Common myeloid progenitor, CD34-positive (primary cell): ENCODE results near the gene LSS.

Experiments used
- CTCF ChIA-PET: fragments of 350-600 bp; sonication (Branson Sonifier 250); formaldehyde crosslinking; loops from one replicate; lab custom pipeline; 2021; ENCODE audit warnings: antibody characterized with exemption; lab: Charles Lee
- POLR2A ChIA-PET: fragments of 350-600 bp; sonication (Branson Sonifier 250); formaldehyde crosslinking; loops from one replicate; lab custom pipeline; 2021; ENCODE audit warnings: antibody characterized with exemption; lab: Charles Lee
- DNase-seq, 3 donors: peaks; one replicate each; pipeline versions ENCODE4 v3.0.0 to v3.0.0-alpha.2; 2013
- H3K27ac ChIP-seq, 2 experiments: 1 replicate in 1 of 2; 2 replicates in 1 of 2; pipeline ENCODE4 v1.7.0; 2013; ENCODE audit warnings: inconsistent platforms in 2 of 2, low read length in 2 of 2, mild to moderate bottlenecking in 2 of 2, low read depth in 1 of 2, moderate library complexity in 1 of 2; ENCODE audit not compliant: severe bottlenecking in 2 of 2, insufficient read depth in 1 of 2, poor library complexity in 1 of 2
- H3K27me3 ChIP-seq, 5 experiments: replicated peaks in 2 of 5; 1 replicate in 3 of 5; 2 replicates in 2 of 5; pipeline versions ENCODE4 v1.6.1 to v1.7.0; 2013; ENCODE audit warnings: low read length in 4 of 5, mild to moderate bottlenecking in 2 of 5, moderate library complexity in 2 of 5, inconsistent platforms in 1 of 5; ENCODE audit not compliant: insufficient read depth in 5 of 5, control insufficient read depth in 4 of 5
- H3K36me3 ChIP-seq, 4 experiments: 1 replicate in 2 of 4; 2 replicates in 2 of 4; pipeline versions ENCODE4 v1.6.1 to v1.7.0; 2013; ENCODE audit warnings: low read length in 3 of 4, control low read depth in 1 of 4, mild to moderate bottlenecking in 1 of 4; ENCODE audit not compliant: control insufficient read depth in 4 of 4, insufficient read depth in 4 of 4
- H3K4me1 ChIP-seq, 4 experiments: 1 replicate in 3 of 4; 2 replicates in 1 of 4; pipeline versions ENCODE4 v1.6.1 to v1.7.1; 2013; ENCODE audit warnings: low read length in 3 of 4, mild to moderate bottlenecking in 3 of 4, control low read depth in 1 of 4, inconsistent platforms in 1 of 4, moderate library complexity in 1 of 4; ENCODE audit not compliant: control insufficient read depth in 4 of 4, insufficient read depth in 4 of 4; ENCODE audit errors: control extremely low read depth in 1 of 4
- H3K4me3 ChIP-seq, 7 experiments: 1 replicate in 4 of 7; 2 replicates in 3 of 7; pipeline versions ENCODE4 v1.5.1 to v1.7.0; 2013; ENCODE audit warnings: mild to moderate bottlenecking in 7 of 7, low read length in 6 of 7, moderate library complexity in 6 of 7, inconsistent platforms in 2 of 7, low read depth in 2 of 7, control low read depth in 1 of 7; ENCODE audit not compliant: insufficient read depth in 4 of 7, control insufficient read depth in 1 of 7; ENCODE audit errors: extremely low read depth in 1 of 7
- H3K9me3 ChIP-seq, 5 experiments: 1 replicate in 4 of 5; 2 replicates in 1 of 5; pipeline versions ENCODE4 v1.6.1 to v1.7.1; 2013; ENCODE audit warnings: low read length in 4 of 5, mild to moderate bottlenecking in 2 of 5, inconsistent platforms in 1 of 5, low read depth in 1 of 5, moderate library complexity in 1 of 5; ENCODE audit not compliant: control insufficient read depth in 4 of 5, insufficient read depth in 2 of 5; ENCODE audit errors: control extremely low read depth in 1 of 5
- WGBS: methylation state at CpG from one replicate; pipeline ENCODE4 v1.1.5; 2013; ENCODE audit not compliant: insufficient coverage; 5-methylcytosine and 5-hydroxymethylcytosine counted together

The LSS gene

DNA sequence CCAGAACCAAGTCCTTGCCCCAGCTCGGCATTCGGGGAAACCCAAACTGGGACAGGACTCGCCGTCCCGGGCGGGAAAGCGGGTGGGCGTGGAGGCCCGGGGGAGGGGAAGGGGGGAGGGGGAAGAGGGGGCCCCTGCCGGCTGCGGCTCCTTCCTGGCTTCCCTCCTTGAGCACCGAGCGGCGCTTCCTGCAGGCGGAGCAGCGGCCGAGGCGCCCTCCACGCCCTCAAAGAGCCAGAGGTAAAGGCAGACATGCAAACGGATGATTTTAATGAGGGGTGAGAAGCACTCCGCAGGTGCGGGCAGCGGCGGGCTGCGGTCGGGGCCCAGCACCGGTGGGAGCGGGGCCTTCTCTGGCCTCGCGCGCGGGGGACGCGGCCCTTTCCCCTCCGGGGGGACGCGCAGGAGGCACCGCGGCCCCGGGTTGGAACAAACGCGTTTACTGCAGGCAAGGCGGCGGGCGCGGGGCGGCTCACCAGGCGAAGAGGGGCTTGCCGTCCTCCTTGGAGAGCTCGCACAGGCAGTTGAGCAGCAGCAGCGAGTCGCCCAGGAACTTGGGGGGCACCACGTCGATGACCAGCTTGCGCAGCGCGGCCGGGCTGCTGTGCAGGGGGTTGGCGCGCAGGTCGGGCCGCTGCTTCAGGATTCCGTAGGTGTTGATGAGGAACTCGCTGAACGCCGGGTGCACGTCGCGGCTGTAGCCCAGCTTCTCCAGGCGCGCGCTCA, 67.5 kb downstream of the LSS start:
- CTCF ChIA-PET: no interaction called here
- WGBS: 89% methylated on average over 40 of the region's 72 CpGs
- DNase-seq: peak in 2 of 3 donors; percentile 16 to 51

DNA sequence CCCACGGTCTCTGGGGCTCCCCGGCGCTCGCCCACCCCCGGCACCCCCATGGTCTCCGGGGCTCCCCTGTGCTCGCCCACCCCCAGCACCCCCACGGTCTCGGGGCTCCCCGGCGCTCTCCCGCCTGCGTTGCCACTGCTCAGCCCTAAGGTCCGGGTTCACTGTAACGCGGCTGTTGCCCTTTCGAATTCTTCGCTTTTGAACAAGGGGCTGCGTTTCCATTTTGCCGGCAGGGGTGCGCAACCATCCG, 68.0 kb downstream of the LSS start:
- H3K27me3 ChIP-seq: no peaks in the 10 kb centered on the region
- ChIA-PET CTCF (no interaction called here), POLR2A (interaction anchor here (0.6 kb wide), 1 partner anchor 21 kb away, joined by 3 read pairs; no protein-coding TSS in a partner anchor)
- no peak overlapping the region for H3K4me3 ChIP-seq
- DNase-seq: peak in 1 of 3 donors; percentile 61
- H3K36me3 ChIP-seq: peaks cover 0 to 6% (median 1%) of the 10 kb centered on the region in 4 experiments
- H3K9me3 ChIP-seq: peaks cover 0 to 5% (median 0%) of the 10 kb centered on the region in 5 experiments
- 98% methylated on average over 17 of the region's 22 CpGs for WGBS
- H3K4me1 ChIP-seq: peaks cover 0 to 2% (median 0%) of the 10 kb centered on the region in 4 experiments
- H3K27ac ChIP-seq: no peak overlapping the region

More for the DNA sequence above, 67.5 kb downstream of the LSS start:
- POLR2A ChIA-PET: interaction anchor here (0.6 kb wide), 1 partner anchor 22 kb away, joined by 3 read pairs; no protein-coding TSS in a partner anchor
- Histone ChIP-seq H3K4me3 (peak overlapping the region in 1 of 7 experiments; percentile 71), H3K27ac (no peak overlapping the region), H3K36me3 (peaks cover 0 to 6% (median 1%) of the 10 kb centered on the region in 4 experiments), H3K4me1 (peaks cover 0 to 2% (median 0%) of the 10 kb centered on the region in 4 experiments), H3K27me3 (no peaks in the 10 kb centered on the region), H3K9me3 (peaks cover 0 to 5% (median 0%) of the 10 kb centered on the region in 5 experiments)

DNA sequence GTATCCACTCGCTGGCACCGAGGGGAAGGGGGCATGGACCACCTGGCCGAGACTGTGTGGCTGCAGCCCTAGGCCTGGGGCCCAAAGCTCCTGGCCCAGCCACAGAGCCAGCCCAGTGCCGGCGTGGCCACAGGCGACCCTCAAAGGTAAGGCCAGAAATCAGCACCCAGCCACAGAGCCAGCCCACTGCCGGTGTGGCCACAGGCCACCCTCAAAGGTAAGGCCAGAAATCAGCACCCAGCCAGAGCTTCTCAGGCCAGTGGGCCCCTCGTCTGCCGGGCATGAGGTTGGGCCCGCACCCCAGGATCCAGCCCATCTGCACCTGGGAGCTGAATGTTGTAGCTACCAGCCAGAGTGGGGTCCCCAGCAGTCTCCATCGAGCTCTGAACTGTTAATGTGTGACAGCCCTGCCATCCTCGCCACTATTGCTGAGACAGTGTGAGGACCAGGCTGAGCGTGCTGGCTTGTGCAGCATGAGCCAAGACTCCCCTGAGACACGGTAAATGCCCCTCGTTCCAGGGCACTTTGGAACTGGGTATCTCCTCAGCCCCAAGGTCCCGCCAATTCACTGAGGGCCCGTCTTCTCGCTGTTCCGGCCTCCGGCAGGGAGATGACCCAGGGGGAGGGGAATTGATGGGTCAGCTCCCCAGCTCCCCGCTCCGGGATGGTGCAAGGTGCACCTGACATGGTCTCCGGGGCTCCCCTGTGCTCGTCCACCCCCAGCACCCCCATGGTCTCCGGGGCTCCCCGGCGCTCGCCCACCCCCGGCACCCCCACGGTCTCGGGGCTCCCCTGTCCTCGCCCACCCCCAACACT, 68.5 kb downstream of the LSS start:
- H3K27ac ChIP-seq: no peak overlapping the region
- H3K9me3 ChIP-seq: peaks cover 0 to 5% (median 0%) of the 10 kb centered on the region in 5 experiments
- H3K4me3 ChIP-seq: no peak overlapping the region
- DNase-seq: peak in 1 of 3 donors; percentile 19
- ChIA-PET POLR2A (interaction anchor here (0.6 kb wide), 1 partner anchor 21 kb away, joined by 3 read pairs; no protein-coding TSS in a partner anchor), CTCF (no interaction called here)
- peaks cover 0 to 2% (median 0%) of the 10 kb centered on the region in 4 experiments for H3K4me1 ChIP-seq
- H3K27me3 ChIP-seq: no peaks in the 10 kb centered on the region
- H3K36me3 ChIP-seq: peaks cover 0 to 6% (median 1%) of the 10 kb centered on the region in 4 experiments
- WGBS: 99% methylated on average over 27 of the region's 32 CpGs

DNA sequence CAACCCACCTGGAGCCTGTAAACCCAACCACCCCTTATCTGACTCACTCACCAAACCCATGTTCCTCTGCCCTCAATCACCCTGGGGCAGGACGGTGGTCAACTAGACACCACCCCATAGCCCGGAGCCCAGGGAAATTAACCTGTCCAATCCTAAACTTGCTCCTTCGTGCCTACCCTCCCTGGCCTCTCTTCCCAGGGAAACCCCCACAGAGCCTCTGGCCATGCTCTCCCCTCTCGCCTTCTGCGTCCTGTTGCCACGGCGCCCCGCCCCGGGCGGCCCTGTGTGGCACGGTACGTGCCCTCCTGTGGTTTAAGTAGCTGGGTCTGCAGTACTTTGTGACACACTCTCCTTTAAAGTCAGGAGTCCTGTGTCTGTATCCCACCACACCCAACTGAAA, 69.2 kb downstream of the LSS start:
- Histone ChIP-seq H3K4me3 (no peak overlapping the region), H3K27ac (no peak overlapping the region), H3K4me1 (peaks cover 0 to 2% (median 0%) of the 10 kb centered on the region in 4 experiments), H3K9me3 (peaks cover 0 to 5% (median 0%) of the 10 kb centered on the region in 5 experiments), H3K36me3 (peaks cover 0 to 6% (median 1%) of the 10 kb centered on the region in 4 experiments), H3K27me3 (no peaks in the 10 kb centered on the region)
- no peak for DNase-seq
- WGBS: 99% methylated on average over 11 of the region's 12 CpGs
- CTCF ChIA-PET: interaction anchor here (1.5 kb wide), 1 partner anchor 10 kb away, joined by 5 read pairs; no protein-coding TSS in a partner anchor
- POLR2A ChIA-PET: no interaction called here

DNA sequence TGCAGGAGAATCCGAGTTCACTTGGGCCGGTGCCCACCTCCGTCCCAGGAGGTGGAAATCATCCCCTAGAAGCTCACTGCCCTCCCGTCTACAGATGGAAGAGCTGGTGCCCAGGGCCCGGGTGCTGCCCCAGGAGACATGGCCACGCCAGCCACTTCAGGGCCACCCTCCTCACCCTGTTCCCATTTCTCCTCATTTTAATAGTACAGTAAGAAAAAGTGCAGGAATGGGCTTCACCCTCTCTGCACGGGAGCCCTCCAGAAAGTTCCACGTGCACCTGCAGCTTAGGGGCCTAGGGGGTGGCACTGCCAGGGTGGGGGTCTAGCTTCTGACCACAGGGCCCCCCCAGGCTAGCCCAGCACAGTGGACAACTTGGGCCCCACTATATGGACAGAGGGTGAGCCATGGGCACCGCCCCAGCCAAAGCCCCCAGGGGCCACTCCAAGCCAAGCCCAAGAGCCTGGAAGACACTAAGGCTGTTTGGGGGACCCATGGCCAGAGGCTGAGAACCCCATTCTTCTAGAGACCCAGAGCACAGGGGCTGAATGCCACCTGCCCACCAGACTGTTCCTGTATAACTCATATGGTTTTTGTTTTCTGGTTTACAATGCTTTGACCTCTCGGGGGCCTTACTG, 69.8 kb downstream of the LSS start:
- Histone ChIP-seq H3K4me3 (no peak overlapping the region), H3K27me3 (no peaks in the 10 kb centered on the region), H3K27ac (no peak overlapping the region), H3K9me3 (peaks cover 0 to 5% (median 0%) of the 10 kb centered on the region in 5 experiments), H3K4me1 (peaks cover 0 to 2% (median 0%) of the 10 kb centered on the region in 4 experiments), H3K36me3 (peaks cover 0 to 6% (median 1%) of the 10 kb centered on the region in 4 experiments)
- ChIA-PET POLR2A (no interaction called here), CTCF (interaction anchor here (0.8 to 1.5 kb wide), 2 partner anchors 9 to 15 kb away, joined by 3 to 5 read pairs; no protein-coding TSS in a partner anchor)
- DNase-seq: no peak
- WGBS: 97% methylated on average over 9 of the region's 10 CpGs

DNA sequence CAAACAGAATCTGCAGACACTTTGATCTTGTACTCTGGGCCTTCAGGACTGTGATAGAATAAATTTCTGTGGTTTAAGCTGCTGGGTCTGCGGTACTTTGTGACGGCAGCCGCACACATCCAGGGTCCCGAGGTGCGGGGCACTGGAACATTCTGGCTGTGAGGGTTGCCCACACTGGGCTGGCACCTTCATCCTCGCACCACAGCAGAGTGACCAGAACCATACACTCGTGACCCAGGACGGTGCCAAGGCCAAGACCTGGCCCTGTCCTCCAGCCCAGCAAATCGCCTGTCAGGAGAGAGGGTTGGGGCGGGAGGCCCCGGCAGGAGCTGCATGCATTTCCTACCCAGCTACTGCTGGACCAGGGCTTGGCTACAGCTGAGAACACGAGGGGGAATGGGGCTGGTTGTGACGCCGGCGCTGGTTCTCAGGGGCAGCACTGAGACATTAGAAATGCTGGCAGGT, 70.6 kb downstream of the LSS start:
- WGBS: 95% methylated on average over 14 of the region's 15 CpGs
- H3K27ac ChIP-seq: no peak overlapping the region
- H3K4me3 ChIP-seq: no peak overlapping the region
- no peaks in the 10 kb centered on the region for H3K27me3 ChIP-seq
- peaks cover 0 to 5% (median 0%) of the 10 kb centered on the region in 5 experiments for H3K9me3 ChIP-seq
- DNase-seq: no peak
- H3K36me3 ChIP-seq: peaks cover 0 to 6% (median 1%) of the 10 kb centered on the region in 4 experiments
- ChIA-PET POLR2A (no interaction called here), CTCF (interaction anchor here (0.8 to 1.5 kb wide), 2 partner anchors 8 to 15 kb away, joined by 3 to 5 read pairs; no protein-coding TSS in a partner anchor)
- peaks cover 0 to 9% (median 5%) of the 10 kb centered on the region in 4 experiments for H3K4me1 ChIP-seq
